HG03039 (cell line): Measurements from ENCODE around the gene CCSAP.
"Not testable (repeated sequence)": the region's sequence is repeated elsewhere in the genome, so short reads cannot be mapped to it uniquely, and the experiment has no call there.

Experiments used
- ATAC-seq: cut with Tn5 transposase; IDR thresholded peaks from one replicate; pipeline ENCODE4 v1.9.1; 2021; ENCODE audit warnings: mild to moderate bottlenecking, moderate library complexity; ENCODE audit not compliant: unreplicated experiment

Gene CCSAP

GRCh38 chr1:229342656-229343569 is at the start of gene CCSAP:
CCSAP (minus strand) TSS chr1:229343047; CDS start chr1:229342465, 582 bp downstream.
- peak; percentile 39 for ATAC-seq

- ATAC-seq, result no peak
These were observed 47.3 kb upstream of the CCSAP start for GRCh38 chr1:229390130-229390529.

- no peak for ATAC-seq
These were observed 46.2 kb upstream of the CCSAP start for GRCh38 chr1:229388897-229389580.

GRCh38 chr1:229385853-229386456 is 43.1 kb upstream of the CCSAP start:
- no peak for ATAC-seq

- no peak for ATAC-seq
These were observed 42.0 kb upstream of the CCSAP start for GRCh38 chr1:229384822-229385221.

GRCh38 chr1:229383961-229384360 is 41.1 kb upstream of the CCSAP start:
- no peak for ATAC-seq

GRCh38 chr1:229383188-229383587 is 40.3 kb upstream of the CCSAP start:
- ATAC-seq, result no peak

GRCh38 chr1:229381234-229381633 is 38.4 kb upstream of the CCSAP start:
- no peak for ATAC-seq

- no peak for ATAC-seq
These were observed 37.8 kb upstream of the CCSAP start for GRCh38 chr1:229380536-229381160.

- ATAC-seq, result no peak
These were observed 37.0 kb upstream of the CCSAP start for GRCh38 chr1:229379846-229380245.

- no peak for ATAC-seq
These were observed 35.9 kb upstream of the CCSAP start for GRCh38 chr1:229378586-229379367.

GRCh38 chr1:229378035-229378434 is 35.2 kb upstream of the CCSAP start:
- not testable (repeated sequence) for ATAC-seq

GRCh38 chr1:229377429-229377828 is 34.6 kb upstream of the CCSAP start:
- ATAC-seq, result no peak

- no peak for ATAC-seq
These were observed 33.7 kb upstream of the CCSAP start for GRCh38 chr1:229376521-229376920.

GRCh38 chr1:229374485-229374884 is 31.6 kb upstream of the CCSAP start:
- ATAC-seq, result no peak

- no peak for ATAC-seq
These were observed 30.5 kb upstream of the CCSAP start for GRCh38 chr1:229373395-229373794.

GRCh38 chr1:229372251-229372650 is 29.4 kb upstream of the CCSAP start:
- ATAC-seq, result no peak

GRCh38 chr1:229371624-229372023 is 28.8 kb upstream of the CCSAP start:
- no peak for ATAC-seq

- ATAC-seq, result no peak
These were observed 27.8 kb upstream of the CCSAP start for GRCh38 chr1:229370601-229371021.

GRCh38 chr1:229368347-229368746 is 25.5 kb upstream of the CCSAP start:
- ATAC-seq, result peak; percentile 63
